ENCODE measurements around the gene G6PC2.

The G6PC2 gene

DNA sequence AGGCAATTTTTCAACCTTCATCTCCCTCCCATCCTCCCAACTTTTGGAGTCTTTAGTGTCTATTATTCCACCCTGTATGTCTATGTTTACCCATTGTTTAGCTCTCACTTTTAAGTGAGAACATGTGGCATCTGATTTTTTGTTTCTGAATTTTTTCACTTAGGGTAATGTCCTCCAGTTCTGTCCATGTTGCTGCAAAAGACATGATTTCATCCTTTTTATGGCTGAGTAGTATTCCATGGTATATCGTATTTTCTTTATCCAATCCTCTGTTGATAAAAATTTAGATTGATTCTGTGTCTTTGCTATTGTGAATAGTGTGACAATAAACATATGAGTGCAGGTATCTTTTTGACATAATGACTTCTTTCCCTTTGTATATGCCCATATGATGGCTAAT, 48.2 kb downstream of the G6PC2 start:
- DNase-seq, result no peak

- no peak for DNase-seq
Observed at GRCh38 chr2:168951871-168952270, 50.8 kb downstream of the G6PC2 start.

GRCh38 chr2:168952424-168952823, 51.3 kb downstream of the G6PC2 start:
- no peak for DNase-seq

DNA sequence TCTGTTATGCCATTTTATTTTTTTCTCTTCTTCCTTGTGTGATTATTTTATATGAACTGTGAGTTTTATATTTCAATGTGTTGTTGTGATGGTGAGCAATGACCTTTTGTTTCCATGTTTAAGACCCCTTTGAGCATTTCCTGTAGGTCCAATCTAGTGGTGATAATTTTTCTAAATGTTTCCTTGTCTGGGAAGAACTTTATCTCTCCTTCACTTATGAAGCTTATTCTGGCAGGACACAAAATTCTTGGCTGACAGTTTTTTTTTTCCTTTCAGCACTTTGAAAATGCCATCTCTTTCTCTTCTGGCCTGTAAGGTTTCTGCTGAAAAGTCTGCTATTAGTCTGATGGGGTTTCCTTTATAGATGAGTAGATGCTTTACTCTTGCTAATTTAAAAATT, 53.2 kb downstream of the G6PC2 start:
- DNase-seq, result no peak

- DNase-seq, result no peak
Observed at GRCh38 chr2:168955321-168955720, 54.2 kb downstream of the G6PC2 start.

DNA sequence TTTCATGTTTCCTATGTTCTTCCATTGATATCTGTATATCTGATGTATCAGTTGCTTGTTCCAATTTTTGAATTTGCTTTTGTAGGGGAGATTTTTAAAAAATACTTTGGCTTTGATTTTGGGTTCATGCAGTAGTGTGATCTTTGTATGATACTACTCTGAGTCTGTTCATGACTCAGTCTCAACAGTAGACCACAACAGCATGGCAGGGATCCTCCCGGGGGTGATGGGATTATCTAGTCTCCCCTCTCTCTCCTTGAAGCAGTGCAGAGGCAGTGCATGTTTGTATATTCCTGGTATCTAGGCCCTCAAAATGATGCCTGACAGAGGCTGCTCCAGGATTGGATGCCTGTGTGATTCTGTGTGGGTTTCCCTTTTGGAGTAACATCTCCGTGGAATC, 55.3 kb downstream of the G6PC2 start:
- DNase-seq, result no peak
